ENCODE data around the gene SHQ1.
"Not testable (repeated sequence)": the region's sequence is repeated elsewhere in the genome, so short reads cannot be mapped to it uniquely, and the experiment has no call there.

The SHQ1 gene

GRCh38 chr3:72710471-72710870, 137.8 kb downstream of the SHQ1 start:
- DNase-seq: not testable (repeated sequence)

- no peak for DNase-seq
Measured at GRCh38 chr3:72708441-72708840, 139.8 kb downstream of the SHQ1 start.

GRCh38 chr3:72702997-72703396, 145.2 kb downstream of the SHQ1 start:
- DNase-seq: no peak

- no peak for DNase-seq
Measured at GRCh38 chr3:72702390-72702789, 145.9 kb downstream of the SHQ1 start.

- DNase-seq: no peak
Measured at GRCh38 chr3:72700106-72700505, 148.1 kb downstream of the SHQ1 start.

- DNase-seq: no peak
Measured at GRCh38 chr3:72699631-72700030, 148.6 kb downstream of the SHQ1 start.

Measured in NCI-H2081 treated with DMSO at 0.1 percent for 48 hours (cell line).